Stimulated activated CD4-positive, alpha-beta T cell treated with anti-CD3 and anti-CD28 coated beads, Interleukin-1b, Interleukin-23, amount 100 ng/mL, for 4 hours (primary cell): ENCODE results near the gene TTC12.

ENCODE experiments used
- DNase-seq, 2 donors: peaks; one replicate each; pipeline ENCODE4 v3.0.0-alpha.2; 2020; ENCODE audit warnings: low read depth in 2 of 2

TTC12 gene

GRCh38 chr11:113331441-113331840 lies 17.1 kb downstream of the TTC12 start:
- no peak for DNase-seq

GRCh38 chr11:113332023-113332422 lies 17.6 kb downstream of the TTC12 start:
- no peak for DNase-seq

GRCh38 chr11:113332638-113333329 lies 18.4 kb downstream of the TTC12 start:
- DNase-seq: no peak

GRCh38 chr11:113334183-113334582 lies 19.8 kb downstream of the TTC12 start:
- no peak for DNase-seq

- DNase-seq: no peak
Measured at GRCh38 chr11:113338730-113339129, 24.3 kb downstream of the TTC12 start.

GRCh38 chr11:113339929-113340589 lies 25.7 kb downstream of the TTC12 start:
- no peak for DNase-seq

- DNase-seq: no peak
Measured at GRCh38 chr11:113341388-113342165, 27.2 kb downstream of the TTC12 start.

- DNase-seq: no peak
Measured at GRCh38 chr11:113345978-113346377, 31.6 kb downstream of the TTC12 start.

- DNase-seq: no peak
Measured at GRCh38 chr11:113349528-113349927, 35.1 kb downstream of the TTC12 start.

GRCh38 chr11:113350336-113351067 lies 36.1 kb downstream of the TTC12 start:
- no peak for DNase-seq

- no peak for DNase-seq
Measured at GRCh38 chr11:113351068-113351450, 36.7 kb downstream of the TTC12 start.

GRCh38 chr11:113351480-113351879 lies 37.1 kb downstream of the TTC12 start:
- no peak for DNase-seq

- no peak for DNase-seq
Measured at GRCh38 chr11:113356203-113356602, 41.8 kb downstream of the TTC12 start.

GRCh38 chr11:113363406-113363805 lies 49.0 kb downstream of the TTC12 start:
- DNase-seq: no peak

- DNase-seq: no peak
Measured at GRCh38 chr11:113363996-113364641, 49.7 kb downstream of the TTC12 start.

- no peak for DNase-seq
Measured at GRCh38 chr11:113365895-113366294, 51.5 kb downstream of the TTC12 start.

- DNase-seq: no peak
Measured at GRCh38 chr11:113369411-113369810, 55.0 kb downstream of the TTC12 start.

- no peak for DNase-seq
Measured at GRCh38 chr11:113370634-113371033, 56.3 kb downstream of the TTC12 start.

- DNase-seq: no peak
Measured at GRCh38 chr11:113372309-113372708, 57.9 kb downstream of the TTC12 start.

GRCh38 chr11:113373306-113373705 lies 58.9 kb downstream of the TTC12 start:
- DNase-seq: no peak

GRCh38 chr11:113373981-113374560 lies 59.7 kb downstream of the TTC12 start:
- no peak for DNase-seq
